GM19455 (cell line): ENCODE results near the gene WWOX.

Experiments used
- ATAC-seq: cut with Tn5 transposase; IDR thresholded peaks from one replicate; pipeline ENCODE4 v1.9.1; 2021; ENCODE audit not compliant: unreplicated experiment

Gene WWOX

GRCh38 chr16:78102865-78103264, 3.4 kb downstream of the WWOX start:
- ATAC-seq, result no peak

GRCh38 chr16:78105517-78105916, 6.1 kb downstream of the WWOX start:
- ATAC-seq, result no peak

GRCh38 chr16:78106686-78107085, 7.2 kb downstream of the WWOX start:
- no peak for ATAC-seq

GRCh38 chr16:78108451-78108850, 9.0 kb downstream of the WWOX start:
- ATAC-seq, result no peak

GRCh38 chr16:78113258-78113657, 13.8 kb downstream of the WWOX start:
- ATAC-seq, result no peak

GRCh38 chr16:78115659-78116058, 16.2 kb downstream of the WWOX start:
- no peak for ATAC-seq

GRCh38 chr16:78116946-78117345, 17.5 kb downstream of the WWOX start:
- no peak for ATAC-seq

GRCh38 chr16:78117391-78117790, 17.9 kb downstream of the WWOX start:
- no peak for ATAC-seq

- ATAC-seq, result no peak
Measured at GRCh38 chr16:78118469-78119025, 19.1 kb downstream of the WWOX start.

- ATAC-seq, result peak; percentile 83
Measured at GRCh38 chr16:78122774-78123315, 23.4 kb downstream of the WWOX start.

- no peak for ATAC-seq
Measured at GRCh38 chr16:78125112-78125844, 25.8 kb downstream of the WWOX start.

- ATAC-seq, result no peak
Measured at GRCh38 chr16:78126662-78127061, 27.2 kb downstream of the WWOX start.

GRCh38 chr16:78127130-78127529, 27.7 kb downstream of the WWOX start:
- ATAC-seq, result no peak

- ATAC-seq, result no peak
Measured at GRCh38 chr16:78128913-78129312, 29.5 kb downstream of the WWOX start.

GRCh38 chr16:78129349-78129748, 29.9 kb downstream of the WWOX start:
- ATAC-seq, result no peak

- no peak for ATAC-seq
Measured at GRCh38 chr16:78130083-78130608, 30.7 kb downstream of the WWOX start.

GRCh38 chr16:78130950-78131349, 31.5 kb downstream of the WWOX start:
- no peak for ATAC-seq

GRCh38 chr16:78133919-78134318, 34.5 kb downstream of the WWOX start:
- no peak for ATAC-seq

GRCh38 chr16:78134944-78135619, 35.6 kb downstream of the WWOX start:
- ATAC-seq, result no peak

- no peak for ATAC-seq
Measured at GRCh38 chr16:78137179-78137578, 37.7 kb downstream of the WWOX start.

- no peak for ATAC-seq
Measured at GRCh38 chr16:78137782-78138616, 38.5 kb downstream of the WWOX start.
